CD4-positive, alpha-beta T cell treated with Interferon alpha-2 for 1 hour (primary cell): ENCODE data around the gene CLCA4.

Experiments used
- DNase-seq, 2 donors: peaks; one replicate each; pipeline ENCODE4 v3.0.0-alpha.2; 2020 to 2022

Gene CLCA4

DNA sequence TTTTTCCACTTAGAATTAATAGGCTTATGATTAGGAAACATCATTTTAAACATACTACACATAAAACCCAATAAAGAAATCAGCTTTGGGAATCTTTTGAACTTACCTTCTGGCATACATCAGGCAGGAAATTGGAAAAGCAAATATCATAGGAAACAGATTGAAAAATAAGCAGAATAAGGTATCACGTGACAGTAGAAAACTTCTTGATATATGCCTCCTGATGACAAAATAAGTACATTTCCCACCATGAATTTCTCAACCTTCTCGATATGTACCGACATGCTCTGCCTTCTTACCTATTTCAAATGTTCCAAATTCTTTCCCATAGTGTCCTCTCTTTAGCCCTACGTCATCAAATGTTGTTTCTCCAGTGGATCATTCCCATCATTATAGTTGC is 72.4 kb downstream of the CLCA4 start:
- DNase-seq: no peak

DNA sequence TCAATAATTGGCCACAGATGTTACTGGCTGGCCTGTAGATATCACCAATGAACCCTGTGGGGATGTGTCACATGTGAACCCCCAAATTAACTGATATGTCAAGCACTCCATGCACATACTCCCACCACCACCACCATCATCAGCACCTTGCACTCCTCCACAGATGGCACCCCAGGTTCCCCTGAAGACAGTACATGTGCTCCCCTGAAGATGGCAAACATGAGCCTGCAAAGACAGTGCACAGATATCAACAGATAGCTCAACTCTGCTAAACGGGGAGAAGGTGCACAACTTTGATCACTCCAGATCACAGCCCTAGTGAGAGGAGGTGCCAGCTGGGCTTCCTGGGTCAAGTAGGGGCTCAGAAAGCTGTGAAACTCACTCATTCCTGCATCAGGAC is 74.4 kb downstream of the CLCA4 start:
- DNase-seq: no peak
